IMR-90 (cell line): ENCODE measurements around the gene OR2V2. TPM values are rescaled to one million over a fixed set of nuclear protein-coding genes. Genes with fewer than 3 reads are reported as not detected.

Source experiments
- ATAC-seq: fragments of 200-7000 bp; cut with Tn5 transposase; 2 replicates; pipeline ENCODE4 v1.9.1; 2020; ENCODE audit warnings: low read depth, mild to moderate bottlenecking, moderate library complexity
- BruUV-seq: library from RNA; stranded (reverse); fragments of 400-500 nt; replicated peaks from 2 replicates; lab custom pipeline; 2021; lab: Mats Ljungman, UMichigan
- CTCF ChIA-PET: fragments of 300-600 bp; formaldehyde crosslinking; extraction: SDS; loops from one replicate; lab custom pipeline; 2021; ENCODE audit warnings: antibody characterized with exemption; lab: Yijun Ruan, JAX
- POLR2A ChIA-PET: fragments of 300-600 bp; sonication (Branson Sonifier 250); formaldehyde crosslinking; loops from one replicate; lab custom pipeline; 2022; ENCODE audit warnings: antibody characterized with exemption; ENCODE audit not compliant: unreplicated experiment; lab: Charles Lee
- DNase-seq: peaks from one replicate; pipeline ENCODE4 v3.0.0; 2013
- H2AFZ ChIP-seq: replicated peaks from 2 replicates; pipeline ENCODE3; 2013; ENCODE audit warnings: low read length, mild to moderate bottlenecking; ENCODE audit not compliant: poor library complexity
- H2AK5ac ChIP-seq: 2 replicates; pipeline ENCODE4 v1.6.1; 2013; ENCODE audit warnings: low read depth, low read length, inconsistent platforms
- H2AK9ac ChIP-seq: replicated peaks from 2 replicates; pipeline ENCODE3; 2013; ENCODE audit warnings: mild to moderate bottlenecking, low read depth, low read length, moderate library complexity; ENCODE audit not compliant: poor library complexity
- H2BK120ac ChIP-seq: 2 replicates; pipeline ENCODE4 v1.6.1; 2013; ENCODE audit warnings: low read depth, low read length, inconsistent platforms
- H2BK15ac ChIP-seq: 3 replicates; pipeline ENCODE4 v1.6.1; 2013; ENCODE audit warnings: low read depth, low read length, inconsistent platforms
- H2BK20ac ChIP-seq: 2 replicates; pipeline ENCODE4 v1.6.1; 2013; ENCODE audit warnings: low read depth, mild to moderate bottlenecking, inconsistent platforms, low read length, moderate library complexity
- H2BK5ac ChIP-seq: 2 replicates; pipeline ENCODE4 v1.6.1; 2013; ENCODE audit warnings: mild to moderate bottlenecking, low read depth, low read length, inconsistent platforms; ENCODE audit not compliant: poor library complexity, severe bottlenecking
- H3K14ac ChIP-seq: replicated peaks from 2 replicates; pipeline ENCODE4 v1.6.1; 2013; ENCODE audit warnings: low read depth, low read length, inconsistent platforms
- H3K18ac ChIP-seq: 2 replicates; pipeline ENCODE4 v1.6.1; 2013; ENCODE audit warnings: low read depth, low read length, control low read depth
- H3K23ac ChIP-seq: 2 replicates; pipeline ENCODE4 v1.6.1; 2013; ENCODE audit warnings: low read depth, low read length, inconsistent platforms
- H3K27ac ChIP-seq: 2 replicates; pipeline ENCODE4 v1.5.1; 2013; ENCODE audit warnings: mild to moderate bottlenecking, control low read depth, low read length; ENCODE audit not compliant: insufficient read depth
- H3K27me3 ChIP-seq: 2 replicates; pipeline ENCODE4 v1.6.1; 2013; ENCODE audit warnings: low read length; ENCODE audit not compliant: control insufficient read depth, insufficient read depth
- H3K36me3 ChIP-seq: 2 replicates; pipeline ENCODE4 v1.6.1; 2013; ENCODE audit warnings: low read length, mixed read lengths; ENCODE audit not compliant: control insufficient read depth, insufficient read depth
- H3K4ac ChIP-seq: 2 replicates; pipeline ENCODE4 v1.6.1; 2013; ENCODE audit warnings: low read depth, low read length, inconsistent platforms
- H3K4me1 ChIP-seq: 2 replicates; pipeline ENCODE4 v1.6.1; 2013; ENCODE audit warnings: low read length, mixed read lengths; ENCODE audit not compliant: control insufficient read depth, insufficient read depth
- H3K4me2 ChIP-seq: 2 replicates; pipeline ENCODE4 v1.6.1; 2013; ENCODE audit warnings: low read depth, mild to moderate bottlenecking, control low read depth, low read length, moderate library complexity
- H3K4me3 ChIP-seq: 2 replicates; pipeline ENCODE4 v1.5.1; 2013; ENCODE audit warnings: low read depth, mild to moderate bottlenecking, control low read depth, low read length, moderate library complexity; ENCODE audit not compliant: insufficient read depth
- H3K56ac ChIP-seq: 2 replicates; pipeline ENCODE4 v1.6.1; 2013; ENCODE audit warnings: low read length, inconsistent platforms; ENCODE audit not compliant: insufficient read depth; ENCODE audit errors: extremely low read depth
- H3K79me1 ChIP-seq, 2 experiments: 2 replicates each; pipeline ENCODE4 v1.6.1; 2013; ENCODE audit warnings: low read length in 2 of 2, inconsistent platforms in 1 of 2, low read depth in 1 of 2
- H3K9ac ChIP-seq: 2 replicates; pipeline ENCODE4 v1.6.1; 2013; ENCODE audit warnings: low read depth, low read length, control low read depth
- H3K9me1 ChIP-seq: 2 replicates; pipeline ENCODE4 v1.6.1; 2013; ENCODE audit warnings: low read length, inconsistent platforms; ENCODE audit not compliant: insufficient read depth
- H3K9me3 ChIP-seq: 2 replicates; pipeline ENCODE4 v1.6.1; 2013; ENCODE audit warnings: low read length; ENCODE audit not compliant: control insufficient read depth, insufficient read depth
- H4K20me1 ChIP-seq: 2 replicates; pipeline ENCODE4 v1.6.1; 2013; ENCODE audit warnings: low read length, inconsistent platforms; ENCODE audit not compliant: insufficient read depth
- H4K5ac ChIP-seq: 2 replicates; pipeline ENCODE4 v1.6.1; 2013; ENCODE audit warnings: mild to moderate bottlenecking, low read depth, low read length, control low read depth
- H4K8ac ChIP-seq, 2 experiments: 2 replicates each; pipeline ENCODE4 v1.6.1; 2013; ENCODE audit warnings: low read depth in 2 of 2, low read length in 2 of 2, control low read depth in 1 of 2, inconsistent platforms in 1 of 2
- H4K91ac ChIP-seq: 2 replicates; pipeline ENCODE4 v1.6.1; 2013; ENCODE audit warnings: low read depth, low read length, inconsistent platforms; ENCODE audit not compliant: insufficient read depth
- CTCF ChIP-seq: conservative IDR thresholded peaks from 2 replicates; pipeline ENCODE4 v1.5.1; 2012; ENCODE audit warnings: mild to moderate bottlenecking, low read depth, low read length, improper control_type of control experiment
- WGBS, 2 experiments: methylation state at CpG; one replicate each; pipeline versions ENCODE4 v1.1.5 to v1.1.7; 2013; ENCODE audit warnings: missing lambda C conversion rate in 2 of 2; ENCODE audit not compliant: insufficient read length in 1 of 2; ENCODE audit errors: extremely low coverage in 2 of 2; 5-methylcytosine and 5-hydroxymethylcytosine counted together
- dilution Hi-C: fragments of 300-500 bp; cut with HindIII; formaldehyde crosslinking; loops from one replicate; pipeline ENCODE4 v1.14.3; 2018; ENCODE audit warnings: low sequenced_read_pairs; ENCODE audit not compliant: unreplicated experiment
- in situ Hi-C: fragments of 300-500 bp; cut with MboI; formaldehyde crosslinking; loops from 3 replicates; pipeline ENCODE4 v1.14.3; 2019; ENCODE audit warnings: low sequenced_read_pairs, inconsistent platforms, mixed read lengths
- intact Hi-C: fragments of 100-400 bp; cut with micrococcal nuclease; formaldehyde crosslinking; loops from 2 replicates; pipeline ENCODE4 v1.10.0; 2022
- polyA plus RNA-seq, 3 experiments: library from polyadenylated mRNA; depleted of rRNA; stranded (reverse); fragments of >200 nt; gene quantifications; 2 replicates each; pipeline ENCODE4 v1.2.3, GENCODE V29; 2012; ENCODE audit warnings: low replicate concordance in 1 of 3
- total RNA-seq: library from RNA; depleted of rRNA; stranded (reverse); fragments of >200 nt; gene quantifications from 2 replicates; pipeline ENCODE4 v1.2.3, GENCODE V29; 2012

The OR2V2 gene
- total and polyA plus RNA-seq, 2 of the 4 experiments (the other 2 are of a cell fraction), result not detected

GRCh38 chr5:181199881-181200638 is 52.7 kb downstream of the OR2V2 start:
- CTCF ChIA-PET, result no interaction called here
- H2AFZ ChIP-seq, result no peak overlapping the region
- no peaks in the 10 kb centered on the region for H3K9me3 ChIP-seq
- H3K27me3 ChIP-seq, result no peaks in the 10 kb centered on the region; the same call in 1 of the 2 replicates
- dilution Hi-C loops, result no loop called here
- H3K4me3 ChIP-seq, result no peak overlapping the region
- H3K9ac ChIP-seq, result no peak overlapping the region
- DNase-seq, result no peak
- no TSS peak for BruUV-seq
- no peak overlapping the region for H4K91ac ChIP-seq
- H3K14ac ChIP-seq, result no peak overlapping the region
- no peak overlapping the region for H4K5ac ChIP-seq
- no peak overlapping the region for H2BK120ac ChIP-seq
- TF ChIP-seq CTCF, result no peak
- no peak overlapping the region for H2BK15ac ChIP-seq
- H3K9me1 ChIP-seq, result no peaks in the 10 kb centered on the region
- H3K36me3 ChIP-seq, result no peaks in the 10 kb centered on the region
- H4K20me1 ChIP-seq, result no peaks in the 10 kb centered on the region
- H2BK20ac ChIP-seq, result no peak overlapping the region
- H4K8ac ChIP-seq, result no peak overlapping the region
- no peak for ATAC-seq
- no peak overlapping the region for H3K56ac ChIP-seq
- no peak overlapping the region for H2AK9ac ChIP-seq
- no peak overlapping the region for H3K4me2 ChIP-seq
- intact Hi-C loops, result no loop called here
- in situ Hi-C loops, result no loop called here
- no peak overlapping the region for H2AK5ac ChIP-seq
- H2BK5ac ChIP-seq, result no peak overlapping the region
- H3K4me1 ChIP-seq, result no peaks in the 10 kb centered on the region
- H3K18ac ChIP-seq, result no peak overlapping the region
- POLR2A ChIA-PET, result no interaction called here
- no peak overlapping the region for H3K23ac ChIP-seq
- H3K79me1 ChIP-seq, result no peaks in the 10 kb centered on the region
- no peak overlapping the region for H3K4ac ChIP-seq
- H3K27ac ChIP-seq, result no peak overlapping the region
- 66% methylated on average over 5 of the region's 12 CpGs; no CpG with 5 or more reads in 1 of the 2 experiments for WGBS, 2 experiments
